ENCODE results near the gene SCP2D1. TPM values are rescaled to one million over a fixed set of nuclear protein-coding genes. Genes with fewer than 3 reads are reported as not detected.

The SCP2D1 gene
- total and polyA plus RNA-seq, 2 of the 8 experiments (the other 6 are each of a cell fraction or from before 2014, with no cell fraction given) = not detected

- FAIRE-seq = no peak
- ChIA-PET POLR2A (ENCODE audit: partially characterized antibody) (no interaction called here), CTCF (ENCODE audit: partially characterized antibody) (interaction anchor here (1.3 kb wide), 1 partner anchor 11 kb away, joined by 5 read pairs; the partner anchor contains the start of gene SCP2D1)
Observed at GRCh38 chr20:18801516-18801915, 12.1 kb upstream of the SCP2D1 start.

More at GRCh38 chr20:18801516-18801915, 12.1 kb upstream of the SCP2D1 start:
- no peak overlapping the region for H2BK15ac ChIP-seq (ENCODE audit: low read length)
- H2AFZ ChIP-seq (ENCODE audit: low read length) = no peak overlapping the region
- no peak overlapping the region for H2BK20ac ChIP-seq (ENCODE audit: low read length)
- H2BK120ac ChIP-seq (replicated peaks; ENCODE audit: low read depth, low read length) = no peak overlapping the region
- H2BK5ac ChIP-seq (ENCODE audit: low read depth, low read length) = no peak overlapping the region
- H3K4me2 ChIP-seq (ENCODE audit: insufficient read depth in 1 of 2, low read depth in 2 of 2, low read length in 2 of 2) = no peak overlapping the region
- no peak overlapping the region for H3K18ac ChIP-seq (ENCODE audit: extremely low read depth, low read length)
- H3K4me3 ChIP-seq (ENCODE audit: extremely low read depth in 1 of 4, insufficient read depth in 2 of 4, low read depth in 3 of 4, low read length in 4 of 4) = no peak overlapping the region
- H3K23me2 ChIP-seq (ENCODE audit: low read depth, low read length) = no peaks in the 10 kb centered on the region
- H3K9me3 ChIP-seq (ENCODE audit: insufficient read depth in 2 of 2, low read depth in 1 of 2, low read length in 1 of 2) = no peaks in the 10 kb centered on the region
- H3K56ac ChIP-seq (replicated peaks; ENCODE audit: insufficient read length, low read depth, low read length) = no peak overlapping the region
- no peak overlapping the region for H3K4ac ChIP-seq (replicated peaks; ENCODE audit: insufficient read length, low read depth, low read length)
- H3K4me1 ChIP-seq (replicated peaks in 1 of 4; ENCODE audit: control insufficient read depth in 3 of 4, insufficient read depth in 4 of 4, low read length in 3 of 4) = no peaks in the 10 kb centered on the region
- no peak overlapping the region for H3K14ac ChIP-seq (ENCODE audit: insufficient read length)
- H2AK5ac ChIP-seq (ENCODE audit: low read depth, low read length) = no peak overlapping the region
- H3K9ac ChIP-seq (replicated peaks in 1 of 4; ENCODE audit: extremely low read depth in 1 of 4, low read depth in 3 of 4, low read length in 3 of 4) = no peak overlapping the region
- no peaks in the 10 kb centered on the region for H3K79me2 ChIP-seq (ENCODE audit: control insufficient read depth in 1 of 2, insufficient read depth in 2 of 2, low read length in 2 of 2)
- H4K91ac ChIP-seq (replicated peaks; ENCODE audit: insufficient read length, low read length) = no peak overlapping the region
- H4K5ac ChIP-seq (ENCODE audit: insufficient read length, low read depth, low read length) = no peak overlapping the region
- H4K8ac ChIP-seq (ENCODE audit: extremely low read depth, insufficient read depth, low read length) = no peak overlapping the region
- DNase-seq (ENCODE audit: low read depth in 1 of 2, low spot score in 2 of 2) = no peak
- no peak for TF ChIP-seq BACH1 (IDR thresholded peaks at IDR 0.05; ENCODE audit: low read length)
- no peak for TF ChIP-seq PHF8 (conservative IDR thresholded peaks at IDR 0.05; ENCODE audit: low read depth, low read length)
- no peak for TF ChIP-seq RNF2 (IDR thresholded peaks at IDR 0.05; ENCODE audit: borderline replicate concordance, low read depth, low read length, missing control alignments, poor library complexity, severe bottlenecking)
- no peak for TF ChIP-seq TAF7 (optimal IDR thresholded peaks at IDR 0.05; ENCODE audit: borderline replicate concordance, low read depth, low read length)
- no peak for TF ChIP-seq CBX8 (IDR thresholded peaks at IDR 0.05; ENCODE audit: borderline replicate concordance, low read depth, low read length)
- no peak for TF ChIP-seq SP2 (IDR thresholded peaks at IDR 0.05; ENCODE audit: low read length)
- TF ChIP-seq SP1 (IDR thresholded peaks at IDR 0.05; ENCODE audit: low read depth, low read length) = no peak
- TF ChIP-seq EP300 (IDR thresholded peaks at IDR 0.05; ENCODE audit: borderline replicate concordance in 1 of 2, low read depth in 2 of 2, low read length in 2 of 2) = no peak
- no peak for TF ChIP-seq USF2 (IDR thresholded peaks at IDR 0.05; ENCODE audit: low read length)
- TF ChIP-seq GTF2F1 (IDR thresholded peaks at IDR 0.05; ENCODE audit: borderline replicate concordance, low read depth, low read length) = no peak
- no peaks in the 10 kb centered on the region for H3K79me1 ChIP-seq (ENCODE audit: low read depth, low read length)
- no peak overlapping the region for H3K23ac ChIP-seq (ENCODE audit: insufficient read length)
- no peaks in the 10 kb centered on the region for H3K27me3 ChIP-seq (replicated peaks in 1 of 4; ENCODE audit: control insufficient read depth in 3 of 4, extremely low read depth in 1 of 4, insufficient read depth in 3 of 4, low read length in 3 of 4)
- WGBS, 2 experiments (ENCODE audit: extremely low coverage in 1 of 2, insufficient coverage in 1 of 2, insufficient read length in 1 of 2, insufficient replicate concordance in 2 of 2, low coverage in 1 of 2, low lambda C conversion rate in 2 of 2, missing lambda C conversion rate in 1 of 2) = 90% methylated on average over 2 of the region's 2 CpGs; no CpG with 5 or more reads in 1 of the 2 experiments
- no peaks in the 10 kb centered on the region for H3K36me3 ChIP-seq (ENCODE audit: control insufficient read depth in 2 of 4, insufficient read depth in 4 of 4, low read length in 3 of 4)
- no peak overlapping the region for H3K27ac ChIP-seq (ENCODE audit: low read depth, low read length)
- H2BK12ac ChIP-seq (ENCODE audit: low read depth, low read length) = no peak overlapping the region
- H4K20me1 ChIP-seq (replicated peaks in 1 of 2; ENCODE audit: control insufficient read depth in 1 of 2, insufficient read depth in 2 of 2, low read length in 2 of 2) = no peaks in the 10 kb centered on the region
